NCI-H146 (cell line): Measurements from ENCODE around the gene CCR2.

Experiments
- DNase-seq: peaks from one replicate; lab custom pipeline; 2025; lab: John Stamatoyannopoulos, UW

Gene CCR2

DNA sequence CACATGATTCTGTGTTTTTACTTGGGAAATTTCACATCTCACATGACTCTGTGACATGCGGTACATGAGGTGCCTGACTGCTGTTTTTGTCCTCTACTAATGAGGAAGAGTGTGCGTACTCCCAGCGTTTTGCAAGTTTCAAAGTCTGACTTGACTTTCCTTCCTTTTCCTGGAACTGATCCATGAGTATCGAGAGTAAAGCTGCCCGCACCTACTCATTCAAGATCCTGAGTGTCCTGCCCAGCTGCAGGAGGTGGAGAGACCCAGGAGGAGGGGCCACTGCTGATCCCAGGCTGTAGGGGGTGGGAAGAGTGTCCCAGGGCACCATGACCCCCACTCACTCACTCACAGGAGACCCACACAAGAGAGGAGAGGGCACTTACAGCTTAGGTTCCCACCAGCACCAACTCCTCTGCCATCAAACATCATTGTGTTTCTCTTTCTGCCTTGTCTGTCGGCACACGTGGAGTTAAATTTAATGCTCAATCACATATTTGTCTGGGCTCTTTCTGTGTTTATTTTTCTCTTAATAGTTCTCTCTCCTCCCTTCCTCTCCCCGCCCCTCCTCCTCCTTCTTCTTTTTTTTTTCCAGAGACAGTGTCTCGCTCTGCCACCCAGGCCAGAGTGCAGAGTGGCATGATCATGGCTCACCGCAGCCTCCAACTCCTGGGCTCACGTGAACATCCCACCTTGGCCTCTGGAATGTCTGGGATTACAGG, 51.5 kb downstream of the CCR2 start:
- no peak for DNase-seq

DNA sequence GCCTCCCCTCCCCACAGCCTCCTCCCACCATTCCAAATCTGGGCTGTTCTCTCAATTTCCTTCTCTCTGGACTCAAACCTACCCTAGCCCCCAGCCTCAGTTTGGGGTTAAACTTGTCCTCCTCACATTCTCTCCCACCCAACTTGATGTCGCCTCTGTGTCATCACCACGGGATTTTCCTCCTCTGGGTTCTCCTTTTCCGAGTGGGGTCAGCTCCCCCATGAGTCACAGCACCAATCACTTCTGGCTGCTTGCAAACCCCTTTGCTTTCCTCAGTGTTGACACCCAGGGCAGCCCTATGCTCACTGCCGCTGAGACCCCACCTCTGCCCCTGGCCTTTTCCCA, 52.5 kb downstream of the CCR2 start:
- no peak for DNase-seq

DNA sequence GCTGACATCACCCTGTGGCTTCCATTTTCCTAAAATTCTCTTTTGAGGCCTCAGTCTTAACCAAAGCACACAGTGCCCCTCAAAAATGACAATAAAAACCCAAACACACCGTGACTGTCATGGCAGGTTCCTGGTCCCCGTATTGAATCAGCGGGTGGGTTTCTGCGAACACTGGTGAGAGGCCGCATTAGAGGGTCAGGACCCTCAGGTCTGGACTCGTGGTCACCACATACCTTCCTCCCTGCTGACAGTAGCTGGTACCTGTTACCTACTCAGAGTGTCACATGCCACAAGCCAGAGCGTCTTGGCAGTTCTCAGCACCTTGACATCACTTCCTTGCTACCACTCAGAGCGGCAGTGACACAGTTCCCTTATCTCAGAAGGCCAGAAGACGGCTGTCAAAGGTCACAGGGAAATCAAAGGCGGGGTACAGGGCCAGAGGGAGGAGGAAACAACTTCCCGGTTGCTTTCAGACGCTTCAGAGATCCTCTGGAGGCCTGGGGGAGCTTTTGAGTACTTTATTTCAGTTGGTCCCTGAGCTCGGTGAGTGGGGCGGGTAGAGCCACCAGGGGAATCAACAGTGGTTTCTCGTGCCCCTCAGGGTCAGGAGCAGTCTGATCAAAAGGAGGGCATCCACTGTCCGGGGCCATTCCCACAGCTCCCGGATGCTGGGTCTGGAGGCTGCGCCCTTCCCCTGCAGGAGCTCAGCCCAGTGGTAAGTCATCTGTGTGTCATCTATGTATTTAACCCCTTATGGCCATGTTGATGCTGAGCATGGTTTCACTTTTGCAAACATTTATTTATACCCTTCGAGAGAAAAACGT, 53.1 kb downstream of the CCR2 start, which contains the start of the genes CCR5AS and CCRL2:
CCR5AS (minus strand) TSS at position 279 of the 824 bp plus-strand sequence.
CCRL2 (plus strand) TSS at position 472 of the 824 bp plus-strand sequence. CDS start 821 bp downstream, outside the sequence.
- DNase-seq, result no peak

DNA sequence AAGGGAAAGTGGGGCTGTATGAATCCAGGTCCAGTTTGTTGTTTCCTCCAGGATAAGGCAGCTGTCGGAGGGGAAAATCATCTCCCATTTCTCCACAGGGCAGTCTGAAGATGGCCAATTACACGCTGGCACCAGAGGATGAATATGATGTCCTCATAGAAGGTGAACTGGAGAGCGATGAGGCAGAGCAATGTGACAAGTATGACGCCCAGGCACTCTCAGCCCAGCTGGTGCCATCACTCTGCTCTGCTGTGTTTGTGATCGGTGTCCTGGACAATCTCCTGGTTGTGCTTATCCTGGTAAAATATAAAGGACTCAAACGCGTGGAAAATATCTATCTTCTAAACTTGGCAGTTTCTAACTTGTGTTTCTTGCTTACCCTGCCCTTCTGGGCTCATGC, 54.1 kb downstream of the CCR2 start:
- no peak for DNase-seq

DNA sequence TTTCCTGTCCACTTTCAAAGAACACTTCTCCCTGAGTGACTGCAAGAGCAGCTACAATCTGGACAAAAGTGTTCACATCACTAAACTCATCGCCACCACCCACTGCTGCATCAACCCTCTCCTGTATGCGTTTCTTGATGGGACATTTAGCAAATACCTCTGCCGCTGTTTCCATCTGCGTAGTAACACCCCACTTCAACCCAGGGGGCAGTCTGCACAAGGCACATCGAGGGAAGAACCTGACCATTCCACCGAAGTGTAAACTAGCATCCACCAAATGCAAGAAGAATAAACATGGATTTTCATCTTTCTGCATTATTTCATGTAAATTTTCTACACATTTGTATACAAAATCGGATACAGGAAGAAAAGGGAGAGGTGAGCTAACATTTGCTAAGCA, 54.9 kb downstream of the CCR2 start:
- no peak for DNase-seq

DNA sequence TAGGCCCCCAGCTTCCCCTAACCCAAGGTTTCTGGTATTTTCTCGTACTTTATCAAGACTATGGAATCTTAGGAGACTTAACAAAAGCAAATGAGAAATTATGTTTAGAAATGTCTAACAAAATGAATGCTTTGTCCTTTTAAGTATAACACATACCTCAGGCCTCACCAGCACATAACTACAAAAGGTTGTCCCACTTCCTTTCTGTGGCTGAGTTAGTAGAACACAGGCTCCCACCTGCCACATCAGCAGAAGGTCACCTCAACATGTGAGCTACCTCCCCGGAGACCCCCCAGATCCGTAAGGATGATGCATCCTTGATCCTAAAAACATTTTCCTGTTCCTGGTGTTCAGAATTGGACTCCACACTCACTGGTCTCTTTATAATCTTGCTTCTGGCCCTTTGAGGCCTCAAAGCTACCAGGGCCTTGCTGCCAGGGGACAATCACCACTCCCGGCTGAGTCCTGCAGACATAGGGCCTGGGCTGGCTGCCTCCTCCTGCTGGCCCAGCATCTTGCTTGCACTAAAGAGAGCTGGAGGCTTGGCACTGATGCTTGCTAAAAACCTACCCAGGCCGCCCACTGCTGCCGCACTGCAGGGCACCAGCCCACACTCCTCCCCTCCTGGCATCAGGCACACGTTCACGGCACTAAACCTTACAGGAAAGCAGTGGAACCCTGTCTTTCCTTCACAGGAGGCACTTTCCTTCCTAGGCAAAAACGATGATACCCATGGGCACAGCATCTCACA, 56.0 kb downstream of the CCR2 start:
- DNase-seq, result no peak
